HEK293 (cell line): ENCODE results near the gene ARHGAP23.

Source experiments
- CTCF ChIA-PET: fragments of 350-600 bp; formaldehyde crosslinking; extraction: SDS; loops from one replicate; lab custom pipeline; 2021; ENCODE audit warnings: antibody characterized with exemption; lab: Yijun Ruan, JAX
- POLR2A ChIA-PET: fragments of 300-600 bp; formaldehyde crosslinking; extraction: SDS; loops from one replicate; lab custom pipeline; 2020; ENCODE audit warnings: antibody characterized with exemption, inconsistent platforms; lab: Yijun Ruan, JAX
- H3K27ac ChIP-seq: fragments of 200-500 bp; sonication (Bioruptor generic); 2 replicates; pipeline ENCODE4 v1.5.1; 2014; ENCODE audit warnings: low read depth, low read length, control low read depth, inconsistent platforms; ENCODE audit errors: extremely low read depth
- H3K36me3 ChIP-seq, 2 experiments: fragments of 200-500 bp in 1 of 2; sonication (Bioruptor generic) in 1 of 2; 1 replicate in 1 of 2; 2 replicates in 1 of 2; pipeline ENCODE4 v1.5.1; 2014 to 2017; ENCODE audit warnings: inconsistent platforms in 2 of 2, low read length in 2 of 2; ENCODE audit not compliant: control insufficient read depth in 2 of 2, insufficient read depth in 1 of 2
- H3K4me1 ChIP-seq: fragments of 200-500 bp; sonication (Bioruptor generic); 2 replicates; pipeline ENCODE4 v1.5.1; 2014; ENCODE audit warnings: mild to moderate bottlenecking, low read length, inconsistent platforms; ENCODE audit not compliant: control insufficient read depth, insufficient read depth
- H3K4me3 ChIP-seq: 2 replicates; pipeline ENCODE4 v1.5.1; 2011; ENCODE audit warnings: low read depth, mild to moderate bottlenecking, control low read depth, low read length, moderate library complexity
- H3K9me3 ChIP-seq: fragments of 200-500 bp; sonication (Bioruptor generic); 2 replicates; pipeline ENCODE4 v1.5.1; 2014; ENCODE audit warnings: low read depth, low read length, inconsistent platforms; ENCODE audit not compliant: control insufficient read depth, insufficient read depth
- MZF1 ChIP-seq: fragments of 450-650 bp; formaldehyde crosslinking; IDR thresholded peaks from 2 replicates; pipeline ENCODE4 v1.5.1; 2017; ENCODE audit warnings: missing biosample characterization, missing genetic modification characterization, borderline replicate concordance
- OSR2 ChIP-seq: fragments of 450-650 bp; formaldehyde crosslinking; IDR thresholded peaks from 2 replicates; pipeline ENCODE4 v1.5.1; 2016; ENCODE audit warnings: missing biosample characterization, missing genetic modification characterization
- SALL2 ChIP-seq: fragments of 450-650 bp; formaldehyde crosslinking; IDR thresholded peaks from 2 replicates; pipeline ENCODE4 v1.5.0; 2017; ENCODE audit warnings: missing biosample characterization, mild to moderate bottlenecking, missing genetic modification characterization, borderline replicate concordance
- YY1 ChIP-seq: fragments of 450-650 bp; formaldehyde crosslinking; IDR thresholded peaks from 2 replicates; pipeline ENCODE4 v1.5.1; 2018; ENCODE audit warnings: missing biosample characterization, missing genetic modification characterization
- ZBTB21 ChIP-seq: fragments of 450-650 bp; formaldehyde crosslinking; IDR thresholded peaks from 2 replicates; pipeline ENCODE4 v1.5.1; 2017; ENCODE audit warnings: missing biosample characterization, missing genetic modification characterization
- ZBTB7A ChIP-seq: fragments of 450-650 bp; formaldehyde crosslinking; IDR thresholded peaks from 2 replicates; pipeline ENCODE4 v1.5.1; 2016; ENCODE audit warnings: low read depth, missing biosample characterization, missing genetic modification characterization
- ZBTB8A ChIP-seq: fragments of 450-650 bp; formaldehyde crosslinking; IDR thresholded peaks from 2 replicates; pipeline ENCODE4 v1.5.1; 2016; ENCODE audit warnings: missing biosample characterization, missing genetic modification characterization
- ZFHX2 ChIP-seq: fragments of 450-650 bp; formaldehyde crosslinking; conservative IDR thresholded peaks from 2 replicates; pipeline ENCODE4 v1.5.1; 2016; ENCODE audit warnings: missing biosample characterization, missing genetic modification characterization
- ZFP41 ChIP-seq: fragments of 450-650 bp; formaldehyde crosslinking; IDR thresholded peaks from 2 replicates; pipeline ENCODE4 v1.5.1; 2016; ENCODE audit warnings: missing biosample characterization, missing genetic modification characterization, borderline replicate concordance
- ZNF146 ChIP-seq: fragments of 450-650 bp; formaldehyde crosslinking; IDR thresholded peaks from 2 replicates; pipeline ENCODE4 v1.5.1; 2016; ENCODE audit warnings: missing biosample characterization, missing genetic modification characterization
- ZNF169 ChIP-seq: fragments of 450-650 bp; formaldehyde crosslinking; IDR thresholded peaks from 2 replicates; pipeline ENCODE4 v1.5.1; 2016; ENCODE audit warnings: missing biosample characterization, missing genetic modification characterization
- ZNF202 ChIP-seq: fragments of 450-650 bp; formaldehyde crosslinking; IDR thresholded peaks from 2 replicates; pipeline ENCODE4 v1.5.1; 2016; ENCODE audit warnings: missing biosample characterization, missing genetic modification characterization, borderline replicate concordance
- ZNF24 ChIP-seq: fragments of 450-650 bp; formaldehyde crosslinking; IDR thresholded peaks from 2 replicates; pipeline ENCODE4 v1.5.1; 2016; ENCODE audit warnings: missing biosample characterization, missing genetic modification characterization
- ZNF501 ChIP-seq: fragments of 450-650 bp; formaldehyde crosslinking; IDR thresholded peaks from 2 replicates; pipeline ENCODE4 v1.5.1; 2016; ENCODE audit warnings: missing biosample characterization, missing genetic modification characterization
- ZNF701 ChIP-seq: fragments of 450-650 bp; formaldehyde crosslinking; IDR thresholded peaks from 2 replicates; pipeline ENCODE4 v1.5.1; 2016; ENCODE audit warnings: missing biosample characterization, missing genetic modification characterization
- TF ChIP-seq, protein P1 (sequence below): fragments of 450-650 bp; formaldehyde crosslinking; IDR thresholded peaks from 2 replicates; pipeline ENCODE4 v1.5.1; 2016; ENCODE audit warnings: missing biosample characterization, missing genetic modification characterization
- TF ChIP-seq, protein P2 (sequence below): fragments of 450-650 bp; formaldehyde crosslinking; IDR thresholded peaks from 2 replicates; pipeline ENCODE4 v1.5.1; 2016; ENCODE audit warnings: missing biosample characterization, missing genetic modification characterization, borderline replicate concordance
- TF ChIP-seq, protein P3 (sequence below): IDR thresholded peaks from 2 replicates; pipeline ENCODE4 v1.6.1; 2011; ENCODE audit warnings: mild to moderate bottlenecking, low read depth, low read length, borderline replicate concordance
- TF ChIP-seq, protein P4 (sequence below): fragments of 450-650 bp; formaldehyde crosslinking; IDR thresholded peaks from 2 replicates; pipeline ENCODE4 v1.5.1; 2016; ENCODE audit warnings: missing biosample characterization, missing genetic modification characterization

The ARHGAP23 gene

DNA sequence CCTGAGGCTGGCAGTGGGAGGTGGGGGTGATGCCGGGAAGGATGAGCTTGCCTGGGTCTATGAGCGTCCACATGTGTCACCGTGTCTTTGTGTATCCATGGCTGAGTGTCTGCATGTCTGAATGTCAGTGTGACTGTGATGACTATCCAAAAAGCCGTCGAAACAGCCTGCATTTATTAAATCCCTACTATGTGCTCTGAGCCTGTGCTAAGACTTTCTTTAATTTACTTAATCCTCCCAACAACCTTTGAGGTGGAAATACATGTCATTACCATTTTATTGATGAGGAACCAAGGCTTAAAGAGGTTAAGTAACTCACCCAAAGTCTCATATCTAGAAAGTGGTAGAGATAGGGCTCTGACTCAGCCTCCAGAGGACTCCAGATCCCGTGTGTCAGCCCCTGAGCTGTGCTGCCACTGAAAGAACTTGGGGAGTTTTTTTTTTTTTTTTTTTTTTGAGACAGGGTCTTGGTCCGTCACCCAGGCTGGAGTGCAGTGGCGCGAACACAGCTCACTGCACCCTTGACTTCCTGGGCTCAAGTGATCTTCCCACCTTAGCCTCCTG is 20.0 kb downstream of the ARHGAP23 start:
- Histone ChIP-seq H3K4me3 (no peak overlapping the region), H3K4me1 (no peaks in the 10 kb centered on the region), H3K36me3 (no peaks in the 10 kb centered on the region), H3K27ac (no peak overlapping the region), H3K9me3 (no peaks in the 10 kb centered on the region)
- no peak for TF ChIP-seq SALL2
- no peak for TF ChIP-seq MZF1 (tag by site-specific recombination)
- no peak for TF ChIP-seq ZNF24 (tag by site-specific recombination)
- TF ChIP-seq ZNF146: no peak
- TF ChIP-seq ZNF169: no peak
- no peak for TF ChIP-seq ZBTB21 (tag by site-specific recombination)
- no peak for TF ChIP-seq ZNF202 (tag by site-specific recombination)
- no peak for TF ChIP-seq ZNF501 (tag by site-specific recombination)
- TF ChIP-seq, protein P1, sequence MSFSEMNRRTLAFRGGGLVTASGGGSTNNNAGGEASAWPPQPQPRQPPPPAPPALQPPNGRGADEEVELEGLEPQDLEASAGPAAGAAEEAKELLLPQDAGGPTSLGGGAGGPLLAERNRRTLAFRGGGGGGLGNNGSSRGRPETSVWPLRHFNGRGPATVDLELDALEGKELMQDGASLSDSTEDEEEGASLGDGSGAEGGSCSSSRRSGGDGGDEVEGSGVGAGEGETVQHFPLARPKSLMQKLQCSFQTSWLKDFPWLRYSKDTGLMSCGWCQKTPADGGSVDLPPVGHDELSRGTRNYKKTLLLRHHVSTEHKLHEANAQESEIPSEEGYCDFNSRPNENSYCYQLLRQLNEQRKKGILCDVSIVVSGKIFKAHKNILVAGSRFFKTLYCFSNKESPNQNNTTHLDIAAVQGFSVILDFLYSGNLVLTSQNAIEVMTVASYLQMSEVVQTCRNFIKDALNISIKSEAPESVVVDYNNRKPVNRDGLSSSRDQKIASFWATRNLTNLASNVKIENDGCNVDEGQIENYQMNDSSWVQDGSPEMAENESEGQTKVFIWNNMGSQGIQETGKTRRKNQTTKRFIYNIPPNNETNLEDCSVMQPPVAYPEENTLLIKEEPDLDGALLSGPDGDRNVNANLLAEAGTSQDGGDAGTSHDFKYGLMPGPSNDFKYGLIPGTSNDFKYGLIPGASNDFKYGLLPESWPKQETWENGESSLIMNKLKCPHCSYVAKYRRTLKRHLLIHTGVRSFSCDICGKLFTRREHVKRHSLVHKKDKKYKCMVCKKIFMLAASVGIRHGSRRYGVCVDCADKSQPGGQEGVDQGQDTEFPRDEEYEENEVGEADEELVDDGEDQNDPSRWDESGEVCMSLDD (tag by site-specific recombination): no peak
- TF ChIP-seq, protein P2, sequence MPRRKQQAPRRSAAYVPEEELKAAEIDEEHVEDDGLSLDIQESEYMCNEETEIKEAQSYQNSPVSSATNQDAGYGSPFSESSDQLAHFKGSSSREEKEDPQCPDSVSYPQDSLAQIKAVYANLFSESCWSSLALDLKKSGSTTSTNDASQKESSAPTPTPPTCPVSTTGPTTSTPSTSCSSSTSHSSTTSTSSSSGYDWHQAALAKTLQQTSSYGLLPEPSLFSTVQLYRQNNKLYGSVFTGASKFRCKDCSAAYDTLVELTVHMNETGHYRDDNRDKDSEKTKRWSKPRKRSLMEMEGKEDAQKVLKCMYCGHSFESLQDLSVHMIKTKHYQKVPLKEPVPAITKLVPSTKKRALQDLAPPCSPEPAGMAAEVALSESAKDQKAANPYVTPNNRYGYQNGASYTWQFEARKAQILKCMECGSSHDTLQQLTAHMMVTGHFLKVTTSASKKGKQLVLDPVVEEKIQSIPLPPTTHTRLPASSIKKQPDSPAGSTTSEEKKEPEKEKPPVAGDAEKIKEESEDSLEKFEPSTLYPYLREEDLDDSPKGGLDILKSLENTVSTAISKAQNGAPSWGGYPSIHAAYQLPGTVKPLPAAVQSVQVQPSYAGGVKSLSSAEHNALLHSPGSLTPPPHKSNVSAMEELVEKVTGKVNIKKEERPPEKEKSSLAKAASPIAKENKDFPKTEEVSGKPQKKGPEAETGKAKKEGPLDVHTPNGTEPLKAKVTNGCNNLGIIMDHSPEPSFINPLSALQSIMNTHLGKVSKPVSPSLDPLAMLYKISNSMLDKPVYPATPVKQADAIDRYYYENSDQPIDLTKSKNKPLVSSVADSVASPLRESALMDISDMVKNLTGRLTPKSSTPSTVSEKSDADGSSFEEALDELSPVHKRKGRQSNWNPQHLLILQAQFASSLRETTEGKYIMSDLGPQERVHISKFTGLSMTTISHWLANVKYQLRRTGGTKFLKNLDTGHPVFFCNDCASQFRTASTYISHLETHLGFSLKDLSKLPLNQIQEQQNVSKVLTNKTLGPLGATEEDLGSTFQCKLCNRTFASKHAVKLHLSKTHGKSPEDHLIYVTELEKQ (tag by site-specific recombination): no peak
- no peak for TF ChIP-seq OSR2 (tag by site-specific recombination)
- TF ChIP-seq ZFP41 (tag by site-specific recombination): no peak
- no peak for TF ChIP-seq ZNF701 (tag by site-specific recombination)
- no peak for TF ChIP-seq YY1 (tag by site-specific recombination)
- TF ChIP-seq, protein P3, sequence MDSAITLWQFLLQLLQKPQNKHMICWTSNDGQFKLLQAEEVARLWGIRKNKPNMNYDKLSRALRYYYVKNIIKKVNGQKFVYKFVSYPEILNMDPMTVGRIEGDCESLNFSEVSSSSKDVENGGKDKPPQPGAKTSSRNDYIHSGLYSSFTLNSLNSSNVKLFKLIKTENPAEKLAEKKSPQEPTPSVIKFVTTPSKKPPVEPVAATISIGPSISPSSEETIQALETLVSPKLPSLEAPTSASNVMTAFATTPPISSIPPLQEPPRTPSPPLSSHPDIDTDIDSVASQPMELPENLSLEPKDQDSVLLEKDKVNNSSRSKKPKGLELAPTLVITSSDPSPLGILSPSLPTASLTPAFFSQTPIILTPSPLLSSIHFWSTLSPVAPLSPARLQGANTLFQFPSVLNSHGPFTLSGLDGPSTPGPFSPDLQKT: no peak
- no peak for TF ChIP-seq ZBTB8A
- no peak for TF ChIP-seq ZFHX2 (tag by site-specific recombination)
- no peak for TF ChIP-seq ZBTB7A (tag by site-specific recombination)
- TF ChIP-seq, protein P4, sequence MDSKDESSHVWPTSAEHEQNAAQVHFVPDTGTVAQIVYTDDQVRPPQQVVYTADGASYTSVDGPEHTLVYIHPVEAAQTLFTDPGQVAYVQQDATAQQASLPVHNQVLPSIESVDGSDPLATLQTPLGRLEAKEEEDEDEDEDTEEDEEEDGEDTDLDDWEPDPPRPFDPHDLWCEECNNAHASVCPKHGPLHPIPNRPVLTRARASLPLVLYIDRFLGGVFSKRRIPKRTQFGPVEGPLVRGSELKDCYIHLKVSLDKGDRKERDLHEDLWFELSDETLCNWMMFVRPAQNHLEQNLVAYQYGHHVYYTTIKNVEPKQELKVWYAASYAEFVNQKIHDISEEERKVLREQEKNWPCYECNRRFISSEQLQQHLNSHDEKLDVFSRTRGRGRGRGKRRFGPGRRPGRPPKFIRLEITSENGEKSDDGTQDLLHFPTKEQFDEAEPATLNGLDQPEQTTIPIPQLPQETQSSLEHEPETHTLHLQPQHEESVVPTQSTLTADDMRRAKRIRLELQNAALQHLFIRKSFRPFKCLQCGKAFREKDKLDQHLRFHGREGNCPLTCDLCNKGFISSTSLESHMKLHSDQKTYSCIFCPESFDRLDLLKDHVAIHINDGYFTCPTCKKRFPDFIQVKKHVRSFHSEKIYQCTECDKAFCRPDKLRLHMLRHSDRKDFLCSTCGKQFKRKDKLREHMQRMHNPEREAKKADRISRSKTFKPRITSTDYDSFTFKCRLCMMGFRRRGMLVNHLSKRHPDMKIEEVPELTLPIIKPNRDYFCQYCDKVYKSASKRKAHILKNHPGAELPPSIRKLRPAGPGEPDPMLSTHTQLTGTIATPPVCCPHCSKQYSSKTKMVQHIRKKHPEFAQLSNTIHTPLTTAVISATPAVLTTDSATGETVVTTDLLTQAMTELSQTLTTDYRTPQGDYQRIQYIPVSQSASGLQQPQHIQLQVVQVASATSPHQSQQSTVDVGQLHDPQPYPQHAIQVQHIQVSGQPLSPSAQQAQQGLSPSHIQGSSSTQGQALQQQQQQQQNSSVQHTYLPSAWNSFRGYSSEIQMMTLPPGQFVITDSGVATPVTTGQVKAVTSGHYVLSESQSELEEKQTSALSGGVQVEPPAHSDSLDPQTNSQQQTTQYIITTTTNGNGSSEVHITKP (tag by site-specific recombination): no peak
- POLR2A ChIA-PET: no interaction called here
- CTCF ChIA-PET: interaction anchor here (0.6 to 1.0 kb wide), 4 partner anchors 25 to 304 kb away, joined by 3 to 8 read pairs (median 4); no protein-coding TSS in a partner anchor
